ENCODE results near the gene NCKIPSD. TPM values are rescaled to one million over a fixed set of nuclear protein-coding genes. Genes with fewer than 3 reads are reported as not detected.

The NCKIPSD gene
- polyA plus RNA-seq, 3 donors: 21.0 to 22.8 (median 22.7) TPM

DNA sequence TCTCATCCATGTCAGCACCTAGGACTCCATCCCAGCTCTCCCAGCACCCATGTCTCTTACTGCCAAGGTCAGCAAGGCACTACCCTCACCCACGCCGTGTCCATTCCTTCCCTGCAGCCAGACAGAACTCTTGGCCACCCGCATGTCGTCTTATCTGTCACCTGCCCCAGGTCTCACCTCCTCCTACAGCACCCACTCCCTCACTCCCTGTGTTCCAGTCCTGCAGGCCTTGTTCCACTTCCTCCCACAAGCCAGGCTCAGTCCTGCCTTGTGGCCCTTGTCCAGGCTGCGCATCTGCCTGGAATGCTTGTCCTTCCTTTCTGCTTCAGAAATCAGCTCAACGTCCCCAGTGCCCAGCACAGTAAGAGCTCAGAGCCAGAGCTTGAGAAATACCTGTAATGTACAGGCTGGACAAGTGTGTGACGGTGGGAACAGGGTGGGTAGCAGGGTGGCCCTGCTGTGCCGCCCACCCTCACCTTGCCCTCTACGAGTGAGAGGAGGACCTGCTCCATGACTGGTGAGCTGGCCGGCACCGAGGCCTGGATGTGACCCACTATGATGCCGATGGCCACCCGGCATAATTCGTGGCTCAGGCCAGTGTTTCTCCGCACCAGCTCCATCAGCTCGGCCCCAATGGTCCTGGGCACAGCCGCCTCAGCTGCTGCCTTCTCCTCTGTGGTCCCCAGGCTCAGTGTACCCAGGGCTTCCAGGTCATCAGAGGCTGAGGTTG is 4.7 kb downstream of the NCKIPSD start:
- no peak for DNase-seq

GRCh38 chr3:48679411-48680391 is 6.0 kb downstream of the NCKIPSD start:
- no peak for DNase-seq

DNA sequence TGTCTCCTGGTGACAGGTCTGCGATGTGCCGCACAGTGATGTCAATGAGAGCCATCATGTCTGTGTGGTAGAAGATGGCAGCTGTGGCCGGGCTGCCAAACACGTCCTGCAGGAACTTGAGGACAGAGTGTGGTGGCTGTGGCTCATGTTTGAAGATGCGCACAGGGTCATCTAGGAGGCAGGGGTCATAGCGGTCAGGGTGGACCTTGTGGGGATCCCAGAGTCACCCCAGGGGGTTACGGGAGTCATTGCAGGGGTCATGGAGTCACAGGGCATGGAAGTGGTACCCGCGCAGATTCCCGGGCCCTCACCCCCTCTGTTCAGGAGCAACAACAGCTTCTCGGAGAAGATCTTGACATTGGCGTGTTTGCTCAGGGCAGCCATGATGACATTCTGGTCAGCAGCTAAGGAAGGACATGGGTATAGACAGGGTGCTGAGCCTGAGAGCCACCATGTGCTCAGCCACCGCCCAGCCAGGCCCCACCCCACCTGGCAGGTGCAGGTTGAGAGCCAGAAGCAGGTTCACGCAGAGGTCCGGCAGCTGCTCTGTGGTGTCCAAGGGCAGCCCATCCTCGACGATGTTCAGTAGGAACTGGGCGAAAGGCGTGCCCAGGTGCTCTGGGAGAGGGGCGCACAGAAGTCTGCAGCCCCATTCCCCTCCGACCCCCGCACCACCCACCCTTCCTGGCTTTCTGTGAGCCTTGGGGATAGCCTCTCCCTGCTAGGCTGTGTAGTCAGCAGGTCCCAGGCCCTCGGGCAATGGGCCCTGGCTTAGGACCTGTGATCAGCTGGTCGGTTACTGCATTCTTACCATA is 6.9 kb downstream of the NCKIPSD start:
- no peak for DNase-seq

GRCh38 chr3:48678056-48678455 is 7.7 kb downstream of the NCKIPSD start:
- no peak for DNase-seq

DNA sequence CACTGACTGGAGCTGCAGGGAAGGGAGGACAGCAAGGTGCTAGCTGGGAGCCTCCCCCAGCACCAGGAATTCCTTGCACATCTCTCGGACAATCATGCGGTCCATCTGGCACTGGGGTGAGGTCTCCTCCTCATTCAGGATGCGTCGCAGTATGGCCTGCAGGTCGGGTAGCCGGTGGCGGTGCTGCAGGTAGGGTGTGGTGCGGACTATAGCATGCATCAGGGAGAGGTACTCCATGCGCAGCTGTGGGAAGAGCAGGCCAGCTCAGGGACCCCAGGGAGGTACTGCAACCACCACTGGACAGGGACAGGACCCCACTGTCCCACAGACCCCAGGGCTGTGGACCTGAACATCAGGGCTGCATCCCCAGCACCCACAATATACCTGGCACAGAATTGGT is 11.2 kb downstream of the NCKIPSD start:
- no peak for DNase-seq

- no peak for DNase-seq
Observed at GRCh38 chr3:48672522-48672921, 13.2 kb downstream of the NCKIPSD start.

GRCh38 chr3:48664929-48665328 is 20.8 kb downstream of the NCKIPSD start:
- no peak for DNase-seq

DNA sequence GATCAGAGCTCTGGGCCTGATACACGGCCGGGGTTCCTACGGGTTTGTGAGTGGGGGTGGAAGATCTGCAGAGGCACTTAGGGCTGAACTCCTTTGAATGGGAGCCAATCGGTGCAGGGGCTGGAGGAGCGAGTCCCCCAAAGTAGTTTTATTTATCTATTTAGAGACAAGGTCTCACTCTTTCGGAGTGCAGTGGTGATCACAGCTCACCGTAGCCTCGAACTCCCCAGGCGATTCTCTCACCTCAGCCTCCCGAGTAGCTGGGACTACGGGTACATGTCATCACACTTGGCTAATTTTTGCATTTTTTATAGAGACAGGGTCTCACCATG is 21.4 kb downstream of the NCKIPSD start:
- no peak for DNase-seq

DNA sequence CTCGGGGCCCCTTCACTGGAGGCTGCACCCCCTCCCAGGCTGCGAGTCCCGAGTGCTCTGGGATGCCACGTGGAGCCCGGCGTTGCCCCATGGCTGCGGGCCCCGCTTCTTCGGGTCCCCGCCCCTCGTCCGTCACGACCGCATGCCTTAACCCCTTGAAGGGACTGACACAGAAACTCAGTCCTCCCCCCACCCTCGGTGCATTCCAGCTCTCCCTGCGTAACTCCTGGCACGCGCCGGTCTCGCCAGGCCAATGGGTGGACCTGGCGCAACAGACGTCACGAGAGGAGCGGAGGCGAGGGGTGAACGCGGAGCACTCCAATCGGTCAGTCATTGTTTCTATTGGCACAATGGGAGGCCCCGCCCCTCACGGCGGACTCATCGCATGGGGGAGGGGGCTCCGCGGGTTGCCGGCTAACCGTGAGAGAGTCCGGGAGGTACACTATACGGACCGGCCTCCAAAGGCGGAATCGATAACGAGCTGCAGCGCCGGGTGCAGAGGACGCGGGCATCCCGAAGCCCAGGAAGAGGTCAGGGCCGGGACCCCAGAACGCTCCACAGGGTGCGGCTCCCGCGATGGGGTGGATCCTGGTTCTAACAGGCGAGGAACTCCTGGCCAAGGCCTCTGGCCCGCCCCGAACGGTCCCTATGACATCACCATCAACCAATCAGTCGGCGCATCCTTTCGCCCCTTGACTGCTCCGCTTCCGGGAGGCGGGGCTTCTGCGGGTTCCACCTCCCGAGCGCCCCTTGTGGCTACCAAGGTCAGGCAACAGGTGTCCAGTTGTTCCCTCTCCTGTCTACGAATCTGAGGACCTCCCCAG is 22.0 kb downstream of the NCKIPSD start:
- DNase-seq: peak; percentile 95

DNA sequence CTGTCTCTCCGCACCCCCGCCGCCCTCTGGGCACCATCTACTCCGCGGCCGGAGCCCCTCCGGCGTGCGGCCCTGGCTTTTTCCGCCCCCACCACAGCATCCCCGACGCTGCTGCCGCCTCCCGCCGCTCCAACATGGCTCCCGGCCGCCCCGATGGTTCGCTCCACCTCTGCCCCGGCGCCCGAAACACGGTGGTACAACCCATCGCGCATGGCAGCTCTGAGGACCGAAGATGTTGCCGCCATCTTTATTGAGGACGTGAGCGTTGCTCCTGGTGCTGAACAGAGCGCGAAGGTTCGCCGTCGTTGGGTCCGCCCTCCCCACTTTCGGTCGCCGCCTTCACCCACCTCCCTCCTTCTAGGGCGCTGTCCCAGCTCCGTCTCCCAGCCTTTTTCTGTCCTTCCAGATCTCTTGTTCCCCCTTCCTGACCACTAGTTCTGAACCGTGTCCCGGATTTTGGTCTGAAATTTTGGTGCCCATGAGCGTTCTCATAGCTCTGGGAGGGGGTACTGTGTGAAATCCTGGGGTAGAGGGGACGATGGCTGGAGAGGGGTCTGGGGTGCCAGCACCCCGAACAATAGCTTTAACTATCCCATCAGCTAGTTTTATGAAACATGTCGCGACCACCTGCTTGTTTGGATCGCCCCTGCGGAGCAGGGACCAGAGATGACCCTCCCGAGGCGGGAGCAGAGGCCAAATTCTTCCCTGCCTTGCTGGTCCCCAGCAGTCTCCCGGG is 22.8 kb downstream of the NCKIPSD start, which contains the start of gene CELSR3:
CELSR3 (minus strand) TSS at position 134 of the 736 bp plus-strand sequence. CDS start 252 bp downstream, outside the sequence.
- DNase-seq: peak; percentile 79

DNA sequence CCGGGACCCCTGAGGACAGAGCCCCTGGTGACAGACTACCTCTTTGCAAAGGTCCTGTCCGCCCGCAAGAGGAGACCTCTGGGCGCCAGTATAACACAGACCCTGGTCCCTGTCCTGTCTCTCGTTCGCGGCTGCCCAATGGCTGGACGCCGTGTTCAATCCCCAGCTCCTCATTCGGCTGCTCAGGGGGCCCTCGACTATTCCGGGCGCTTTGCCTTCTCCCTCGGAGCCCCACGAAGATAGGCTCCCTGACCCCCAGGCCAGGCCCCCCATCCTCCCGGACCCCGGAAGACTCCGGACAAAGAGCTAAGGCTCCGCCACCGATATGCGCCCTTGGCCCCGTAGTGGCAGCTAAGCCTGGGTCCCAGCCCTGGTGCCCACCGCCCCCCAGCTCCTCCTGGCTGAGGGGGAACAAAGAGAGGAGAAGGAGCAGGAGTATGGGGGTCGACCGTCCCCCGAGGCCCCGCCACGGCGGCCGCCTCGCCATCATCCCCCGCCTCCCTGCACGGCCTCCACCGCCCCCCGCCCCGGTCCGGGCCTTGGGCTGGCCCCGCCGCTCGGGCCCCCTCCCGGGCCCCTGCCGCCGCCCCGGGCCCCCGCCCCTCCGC is 23.5 kb downstream of the NCKIPSD start:
- no peak for DNase-seq

DNA sequence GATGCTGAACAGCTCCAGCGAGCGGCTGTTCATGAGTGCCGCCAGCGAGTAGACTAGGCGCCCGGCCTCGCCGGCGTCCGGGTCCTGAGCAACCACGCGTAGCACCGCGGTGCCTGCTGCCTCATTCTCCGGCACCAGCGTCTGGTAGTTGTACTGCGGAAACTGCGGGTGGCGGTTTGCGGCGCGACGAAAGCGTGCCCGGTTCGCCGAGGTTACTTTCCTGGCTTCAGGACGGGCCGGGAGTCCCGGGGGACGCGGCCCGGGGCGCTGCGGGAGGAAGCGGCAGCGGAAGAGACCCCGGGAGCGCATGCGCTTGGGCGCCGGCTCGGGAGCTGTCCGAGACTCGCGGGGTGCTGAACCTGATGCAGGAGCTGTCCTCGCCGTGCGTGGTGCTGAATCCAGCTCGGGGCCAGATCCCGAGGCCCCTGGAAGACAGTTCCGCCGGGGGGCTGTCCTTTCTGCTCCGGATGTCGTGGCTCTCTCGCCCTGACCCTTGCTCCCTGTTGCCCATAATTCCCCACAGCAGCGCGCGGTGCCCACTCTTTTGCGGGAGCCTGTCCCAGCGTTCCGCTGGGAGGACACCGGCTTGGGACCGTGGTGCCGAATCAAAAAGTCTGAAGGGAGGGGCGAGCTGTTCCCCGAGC is 24.1 kb downstream of the NCKIPSD start:
- peak; percentile 48 for DNase-seq

- no peak for DNase-seq
Observed at GRCh38 chr3:48660800-48661400, 24.8 kb downstream of the NCKIPSD start.

- DNase-seq: no peak
Observed at GRCh38 chr3:48656841-48657281, 28.9 kb downstream of the NCKIPSD start.

DNA sequence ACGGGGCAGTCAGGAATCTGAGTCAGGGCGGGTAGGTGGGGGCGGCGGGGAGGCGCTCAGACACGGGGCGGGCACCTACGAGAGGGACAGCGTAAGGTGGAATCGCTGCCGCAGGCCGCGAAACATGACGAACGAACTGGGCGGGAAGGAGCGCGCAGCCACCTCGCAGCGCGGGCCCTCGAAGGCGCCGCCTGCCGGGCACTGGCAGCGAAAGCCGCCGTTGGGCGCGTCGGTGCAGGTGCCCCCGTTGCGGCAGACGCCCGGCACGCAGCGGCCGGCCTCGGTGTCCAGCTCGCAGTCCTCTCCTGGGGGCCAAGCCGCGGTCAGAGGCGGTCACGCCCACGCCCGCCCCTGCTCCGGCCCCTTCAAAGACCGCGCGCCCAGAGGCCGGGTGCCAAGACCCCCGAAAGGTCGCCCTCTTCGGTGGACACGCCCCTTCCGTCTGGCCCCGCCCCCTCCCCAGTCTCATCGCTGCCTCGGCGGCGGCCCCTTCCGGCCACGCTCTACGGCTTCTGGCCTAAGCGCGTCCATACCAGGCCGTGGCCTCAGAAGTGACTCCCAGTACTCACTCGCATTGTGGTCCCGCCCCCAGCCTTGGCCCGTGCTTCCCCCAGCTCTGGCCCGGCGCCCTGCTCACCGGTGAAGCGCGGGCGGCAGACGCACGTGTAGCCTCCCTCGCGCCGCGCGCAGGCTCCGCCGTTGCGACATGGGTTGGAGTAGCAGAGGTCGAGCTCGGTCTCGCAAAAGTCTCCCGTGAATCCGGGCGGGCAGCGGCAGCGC is 29.5 kb downstream of the NCKIPSD start:
- peak; percentile 74 for DNase-seq

DNA sequence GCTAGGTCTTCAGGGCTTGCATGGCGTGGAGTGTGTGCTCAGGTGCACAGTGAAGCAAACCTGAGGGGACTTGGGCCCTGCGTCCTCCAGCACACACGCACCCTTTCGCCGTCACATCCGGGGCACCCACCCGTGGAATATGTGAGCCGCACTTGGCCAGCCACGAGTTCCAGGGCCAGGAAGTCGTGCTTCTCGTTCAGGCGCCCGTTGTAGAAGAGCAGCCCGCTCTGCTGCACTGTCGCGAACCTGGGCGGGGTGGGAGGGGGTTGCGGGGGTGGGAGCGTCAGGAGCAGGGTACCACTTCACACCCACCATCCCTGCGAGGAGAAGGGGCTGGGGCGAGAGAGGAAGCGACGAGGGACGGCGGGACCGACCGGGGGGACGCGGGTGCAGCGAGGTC is 30.1 kb downstream of the NCKIPSD start:
- DNase-seq: no peak

- DNase-seq: no peak
Observed at GRCh38 chr3:48655063-48655462, 30.7 kb downstream of the NCKIPSD start.

All from renal pelvis (tissue), 4 donors.